Measurements from ENCODE around the gene PRICKLE3.

The PRICKLE3 gene

DNA sequence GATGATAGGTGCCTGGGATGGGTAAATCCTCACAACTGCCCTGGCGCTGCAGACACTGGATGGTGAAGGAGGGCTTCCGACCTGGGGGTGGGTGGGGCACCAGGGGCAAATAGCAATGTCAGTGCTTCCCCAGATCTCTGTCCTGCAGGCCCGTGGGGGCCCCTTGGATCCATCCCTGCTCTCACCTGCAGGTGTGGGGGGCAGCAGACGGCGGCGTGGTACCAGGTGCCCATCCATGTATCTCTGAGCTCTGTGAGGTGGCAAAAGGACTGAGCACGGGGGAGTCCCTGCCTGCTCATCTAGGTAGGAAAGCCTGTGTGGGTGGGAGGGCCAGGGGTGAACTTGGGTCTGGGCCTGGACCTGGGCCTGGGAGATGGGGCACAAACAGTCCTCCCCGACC is 20.4 kb upstream of the PRICKLE3 start:
- DNase-seq (ENCODE audit: low read depth, low spot score) = no peak

DNA sequence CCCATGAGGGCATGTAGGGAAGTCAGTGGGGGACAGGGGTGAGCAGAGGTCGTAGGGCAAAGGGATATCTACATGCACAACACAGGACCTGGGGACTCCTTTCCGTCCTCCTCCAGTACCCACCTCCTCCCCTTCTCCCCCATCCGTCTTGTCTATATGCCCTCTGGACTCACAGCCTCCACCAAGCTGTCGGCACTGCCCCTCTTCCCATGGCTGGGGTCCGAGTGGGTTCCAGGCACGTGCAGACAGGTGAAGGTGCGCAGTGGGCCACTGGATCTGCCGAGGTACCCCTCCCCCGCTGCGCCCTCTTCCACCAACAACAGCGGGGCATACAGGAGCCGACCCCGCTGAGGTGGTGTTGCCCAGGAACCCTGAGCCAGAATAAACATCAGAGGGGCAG is 19.3 kb upstream of the PRICKLE3 start:
- no peak for DNase-seq (ENCODE audit: low read depth, low spot score)

DNA sequence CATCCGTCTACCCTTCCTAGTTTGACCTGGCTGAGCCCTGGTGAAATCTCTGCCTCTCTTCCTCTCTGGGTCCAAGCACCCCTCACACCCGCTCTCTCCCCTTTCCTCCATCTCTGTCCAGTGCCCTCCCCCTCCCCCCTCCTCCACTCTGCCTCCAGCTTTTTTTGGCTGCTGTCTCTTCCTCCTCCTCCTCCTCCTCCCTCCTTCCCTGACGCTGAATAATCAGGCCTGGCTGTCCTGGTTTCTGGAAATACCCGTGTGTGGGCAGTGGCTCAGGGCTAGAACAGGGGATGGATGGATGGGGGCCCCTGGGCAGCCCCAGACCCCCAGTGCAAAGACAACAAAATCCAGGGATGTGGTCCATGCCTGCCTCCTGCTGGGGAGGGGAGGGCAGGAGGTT is 18.5 kb upstream of the PRICKLE3 start:
- DNase-seq (ENCODE audit: low read depth, low spot score) = no peak

DNA sequence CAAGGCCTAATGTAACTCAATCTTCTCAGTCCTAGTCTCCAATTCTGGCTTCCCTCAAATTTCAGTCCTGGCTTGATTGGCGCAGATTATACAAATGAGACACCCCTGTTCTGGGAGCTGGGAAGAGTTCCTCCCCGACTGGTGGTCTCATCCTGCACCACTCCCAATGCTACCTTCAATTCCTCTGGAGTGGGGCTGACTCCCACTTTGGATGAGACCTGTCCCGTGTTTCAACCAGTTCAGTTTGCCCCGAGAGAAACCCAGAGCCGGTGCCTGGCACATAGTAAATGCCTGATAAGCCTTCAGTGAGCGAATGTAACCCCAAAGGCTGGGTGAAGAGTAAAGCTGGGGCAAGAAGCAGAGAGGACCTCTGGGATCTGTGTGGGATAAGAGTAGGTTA is 17.8 kb upstream of the PRICKLE3 start:
- no peak for DNase-seq (ENCODE audit: low read depth, low spot score)

DNA sequence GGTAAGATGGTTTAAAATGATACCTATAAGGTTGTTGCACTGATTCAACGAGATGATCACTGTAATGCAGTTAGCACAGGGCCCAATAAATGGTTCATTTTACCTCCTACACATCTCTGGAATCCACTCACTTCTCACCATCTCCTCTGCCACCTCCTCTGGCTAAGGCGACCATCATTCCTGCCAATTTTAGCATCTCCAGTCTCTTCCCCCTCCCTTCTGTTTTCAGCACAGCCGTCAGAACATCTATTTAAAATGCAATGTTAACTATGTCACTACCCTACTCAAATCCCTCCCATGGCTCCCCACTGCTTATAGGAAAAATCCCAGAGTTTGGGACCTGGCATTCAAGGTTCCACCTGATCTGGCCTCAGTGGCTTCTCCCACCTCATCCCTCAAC is 17.4 kb upstream of the PRICKLE3 start:
- DNase-seq (ENCODE audit: low read depth, low spot score) = no peak

DNA sequence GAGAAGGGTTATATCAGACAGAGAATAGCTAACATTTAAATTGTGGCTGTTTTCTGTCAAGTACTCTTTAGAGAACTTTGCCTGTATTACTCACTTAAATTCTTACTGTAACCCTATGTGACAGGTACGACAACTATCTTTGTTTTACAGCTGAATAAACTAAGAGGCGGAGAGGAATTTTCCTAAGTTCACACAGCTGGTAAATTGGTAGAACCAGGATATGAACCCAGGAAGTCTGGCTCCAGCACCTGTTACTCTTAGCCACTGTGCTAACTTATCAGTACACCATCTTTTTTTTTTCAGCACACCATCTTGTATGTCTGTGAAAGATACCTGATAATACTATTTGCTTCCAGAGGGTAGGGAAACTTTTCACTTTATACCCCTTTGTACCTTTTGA is 15.8 kb upstream of the PRICKLE3 start:
- DNase-seq (ENCODE audit: low read depth, low spot score) = no peak

DNA sequence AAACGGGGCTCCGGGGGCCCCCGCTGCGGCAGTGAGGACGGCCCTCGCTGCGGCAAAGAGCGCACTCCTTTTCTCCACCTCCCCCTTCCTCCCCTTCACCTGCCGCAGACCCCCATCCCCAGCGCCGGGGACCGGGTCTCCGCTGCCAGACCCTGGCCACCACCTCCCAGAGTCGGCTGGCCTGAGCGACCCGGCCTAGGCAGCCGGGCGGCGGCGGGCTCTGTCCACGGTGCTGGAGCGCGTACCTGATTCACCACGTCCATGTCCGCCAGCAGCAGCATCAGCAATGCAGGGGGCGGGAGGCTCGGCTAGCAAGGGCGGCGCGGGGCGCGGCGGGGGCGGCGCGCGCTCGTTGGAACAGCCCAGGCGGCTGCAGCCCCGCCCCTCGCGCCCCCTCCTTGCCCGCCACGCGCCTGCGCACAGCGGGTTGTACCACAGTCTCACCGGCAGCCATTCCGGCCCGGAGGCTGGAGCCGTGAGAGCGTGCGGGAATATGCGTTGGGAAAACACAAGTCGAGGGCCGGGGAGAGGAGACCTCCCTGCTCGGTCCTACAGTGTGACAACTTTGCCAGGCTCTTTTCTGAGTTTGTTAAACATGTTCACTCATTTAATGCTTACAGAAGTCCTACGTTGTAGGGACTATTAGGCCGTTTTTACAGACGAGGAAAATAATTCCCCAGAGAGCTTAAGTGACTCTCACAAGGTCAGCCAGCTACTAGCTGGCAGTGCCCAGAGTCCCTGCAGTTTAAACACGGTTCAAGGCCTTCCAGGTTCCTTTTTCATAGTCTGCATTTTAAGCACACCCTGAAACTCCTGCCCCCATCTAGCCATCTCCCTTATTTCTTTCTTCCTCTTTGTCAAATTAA is 14.0 kb upstream of the PRICKLE3 start, which contains the start of gene SYP:
SYP (minus strand) TSS at position 288 of the 866 bp plus-strand sequence; CDS start at position 281, 7 bp downstream.
- peak; percentile 33 for DNase-seq (ENCODE audit: low read depth, low spot score)

DNA sequence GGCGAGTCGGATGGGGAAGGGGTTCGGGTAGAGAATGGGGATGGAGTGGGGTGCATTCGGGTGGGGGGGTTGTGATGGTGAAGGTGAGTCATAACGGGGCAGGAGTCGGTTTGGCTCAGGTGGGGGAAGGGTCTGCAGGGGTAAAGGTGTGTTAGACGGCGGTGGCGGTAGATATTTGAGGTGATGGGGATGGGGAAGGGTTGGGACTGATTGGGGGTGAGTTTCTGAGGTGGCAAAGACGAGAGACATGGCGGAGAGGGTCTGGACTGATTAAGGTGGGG is 13.1 kb upstream of the PRICKLE3 start:
- no peak for DNase-seq (ENCODE audit: low read depth, low spot score)

DNA sequence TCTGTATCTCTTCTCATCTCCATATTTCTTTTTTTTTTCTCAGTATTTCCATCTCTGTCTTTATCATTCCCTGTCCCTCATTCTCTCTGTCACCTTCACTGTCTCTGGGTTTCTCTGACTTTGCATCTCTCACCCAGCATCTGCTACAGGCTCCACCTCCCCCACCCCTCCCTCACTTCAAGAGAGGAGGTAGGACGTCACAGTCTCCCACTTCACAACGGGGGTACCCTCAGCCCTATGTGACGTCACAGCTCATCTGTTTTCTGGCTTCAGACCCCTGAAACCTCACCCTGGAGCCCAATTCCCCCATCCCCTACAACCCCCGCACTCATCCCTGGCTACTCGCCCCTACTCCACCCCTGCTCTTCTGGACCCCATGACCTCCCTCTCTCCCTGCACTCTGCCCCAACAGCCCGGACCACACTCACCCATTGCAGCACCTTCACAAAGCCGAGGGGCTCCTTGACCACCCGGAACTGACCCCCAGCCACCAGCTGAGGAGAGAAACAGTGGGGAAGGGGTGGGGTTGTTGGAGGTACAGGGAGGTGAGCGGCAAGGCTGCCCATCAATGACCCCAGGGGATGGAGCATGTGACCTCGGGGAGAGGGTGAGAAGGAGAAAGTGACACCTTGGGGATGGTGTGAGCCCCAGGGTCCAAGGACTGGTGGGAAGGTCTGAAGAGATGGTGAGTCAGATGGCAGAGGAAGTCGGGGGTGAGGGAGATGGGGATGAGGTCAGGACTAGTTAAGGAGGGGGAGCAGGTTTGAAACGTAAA is 12.6 kb upstream of the PRICKLE3 start:
- DNase-seq (ENCODE audit: low read depth, low spot score) = no peak

DNA sequence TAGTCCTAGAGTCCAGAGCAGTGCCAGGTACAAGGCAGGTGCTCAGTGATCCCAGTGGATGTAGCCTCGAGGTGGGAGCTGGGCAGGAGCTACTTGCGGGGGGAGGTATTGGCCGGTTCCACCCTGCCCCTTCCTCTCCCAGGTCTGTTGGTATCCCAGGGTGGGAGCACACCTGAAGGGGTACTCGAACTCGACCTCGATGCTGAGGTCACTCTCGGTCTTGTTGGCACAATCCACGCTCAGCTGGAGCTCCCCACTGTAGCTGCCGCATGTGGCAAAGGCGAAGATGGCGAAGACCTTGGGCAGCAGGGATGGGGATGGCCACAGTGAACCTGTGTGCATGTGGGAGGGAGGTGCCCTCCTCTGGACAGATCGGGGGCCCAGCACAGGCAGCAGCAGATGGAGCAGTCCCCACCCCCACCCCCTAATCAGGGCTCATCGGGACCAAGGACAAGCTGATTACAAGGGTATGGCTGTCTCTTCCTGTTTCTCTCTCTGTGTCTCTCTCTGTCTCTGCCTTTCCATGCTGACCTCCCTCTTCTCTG is 11.4 kb upstream of the PRICKLE3 start:
- DNase-seq (ENCODE audit: low read depth, low spot score) = no peak

DNA sequence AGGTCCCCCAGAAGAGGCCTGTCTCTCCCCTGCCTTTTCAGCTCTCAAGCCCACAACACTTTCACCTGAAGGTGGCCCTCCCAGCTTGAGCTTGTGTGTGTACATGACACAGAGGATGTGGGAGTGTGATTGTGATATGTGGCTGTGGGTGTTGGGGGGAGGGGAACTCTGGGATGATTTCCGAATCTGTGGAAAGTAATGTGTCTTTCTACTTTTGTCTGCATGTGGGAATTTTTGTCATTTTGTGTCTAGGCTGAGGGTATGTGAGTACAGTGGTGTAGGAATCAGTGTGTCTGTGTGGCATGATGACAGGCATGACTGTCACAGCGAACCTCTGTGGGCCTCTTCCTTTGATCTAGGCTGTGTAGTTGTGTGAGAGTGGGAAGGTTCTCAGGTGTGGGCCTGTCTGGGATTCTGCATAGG is 7.4 kb upstream of the PRICKLE3 start:
- DNase-seq (ENCODE audit: low read depth, low spot score) = no peak

DNA sequence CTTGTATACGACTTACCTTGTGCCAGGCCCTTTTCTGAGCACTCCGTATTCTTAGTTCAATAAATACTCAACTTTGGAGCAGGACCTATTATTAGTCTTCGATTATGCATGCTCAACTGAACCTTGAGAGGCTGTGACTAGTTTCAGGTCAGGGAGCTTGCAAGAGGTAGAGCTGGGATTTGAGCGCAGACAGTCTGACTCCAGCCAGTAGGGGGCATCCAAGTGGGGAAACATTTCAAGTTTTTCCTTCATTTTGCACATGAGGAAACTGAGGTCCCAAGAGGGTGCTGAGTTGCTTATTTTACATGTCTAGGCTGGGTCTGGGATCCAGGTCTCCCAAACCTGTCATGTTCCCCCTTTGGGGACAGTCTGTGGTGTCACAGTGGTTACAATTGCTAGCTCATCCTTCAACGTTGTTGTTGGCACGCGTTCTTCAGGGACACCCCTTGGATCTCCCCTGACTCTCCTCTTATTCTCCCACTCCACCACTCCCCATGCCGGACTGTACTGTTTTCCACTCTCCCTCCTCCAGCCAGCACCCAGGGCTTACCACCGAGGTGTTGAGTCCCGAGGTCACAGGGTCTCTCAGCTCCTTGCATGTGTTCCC is 6.7 kb upstream of the PRICKLE3 start:
- DNase-seq (ENCODE audit: low read depth, low spot score) = no peak

DNA sequence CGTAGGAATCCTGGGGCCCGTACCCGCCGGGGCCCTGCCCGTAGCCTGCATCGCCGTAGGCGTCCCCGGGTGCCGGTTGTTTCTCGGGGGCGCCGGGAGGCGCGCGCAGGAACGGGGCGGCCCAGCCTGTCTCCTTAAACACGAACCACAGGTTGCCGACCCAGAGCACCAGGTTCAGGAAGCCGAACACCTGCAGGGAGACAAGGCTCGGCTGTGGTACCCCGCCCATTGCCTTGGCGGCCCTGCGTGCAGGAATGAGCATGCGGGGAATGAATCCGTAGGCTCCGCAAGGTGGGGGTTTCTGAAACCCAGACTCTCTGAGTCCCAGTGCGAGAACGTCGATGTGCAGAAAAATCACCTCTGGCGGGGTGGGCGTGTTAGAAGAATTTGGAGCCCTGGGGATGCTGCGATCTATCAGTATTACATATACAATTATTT is 5.4 kb upstream of the PRICKLE3 start:
- no peak for DNase-seq (ENCODE audit: low read depth, low spot score)

DNA sequence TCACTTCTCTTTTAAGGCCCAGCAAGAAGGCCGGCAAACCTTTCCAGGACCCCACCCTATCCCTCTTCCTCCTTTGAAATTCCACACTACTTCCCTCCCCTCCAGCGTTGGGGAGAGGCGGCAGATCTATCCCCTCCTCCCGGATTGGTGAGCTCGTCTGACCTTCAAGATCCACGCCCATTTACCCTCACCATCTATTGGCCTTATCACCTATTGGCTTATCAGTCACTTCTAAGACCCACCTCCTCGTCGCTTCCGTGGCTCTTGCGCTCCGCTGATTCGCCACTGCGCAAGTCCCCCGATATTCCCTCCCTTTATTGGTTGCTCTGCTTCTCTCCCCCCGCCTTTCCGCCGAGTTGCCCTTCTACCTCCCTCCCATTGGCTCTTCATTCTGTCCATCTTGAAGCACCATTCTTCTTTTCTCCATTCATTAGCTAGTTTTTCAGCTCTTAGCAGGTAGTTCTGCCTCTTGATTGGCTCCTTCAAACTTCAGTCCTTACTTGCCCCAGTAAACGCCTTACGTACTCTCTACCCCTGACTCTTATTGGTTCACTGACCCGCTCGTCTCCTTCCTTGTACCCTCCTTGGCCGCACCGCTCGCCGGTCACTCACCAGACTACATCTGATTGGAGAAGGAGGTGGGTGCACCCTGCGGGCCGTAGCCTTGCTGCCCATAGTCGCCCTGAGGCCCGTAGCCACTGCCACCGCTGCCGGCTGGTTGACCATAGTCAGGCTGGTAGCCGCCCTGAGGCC is 4.8 kb upstream of the PRICKLE3 start:
- peak; percentile 98 for DNase-seq (ENCODE audit: low read depth, low spot score)

DNA sequence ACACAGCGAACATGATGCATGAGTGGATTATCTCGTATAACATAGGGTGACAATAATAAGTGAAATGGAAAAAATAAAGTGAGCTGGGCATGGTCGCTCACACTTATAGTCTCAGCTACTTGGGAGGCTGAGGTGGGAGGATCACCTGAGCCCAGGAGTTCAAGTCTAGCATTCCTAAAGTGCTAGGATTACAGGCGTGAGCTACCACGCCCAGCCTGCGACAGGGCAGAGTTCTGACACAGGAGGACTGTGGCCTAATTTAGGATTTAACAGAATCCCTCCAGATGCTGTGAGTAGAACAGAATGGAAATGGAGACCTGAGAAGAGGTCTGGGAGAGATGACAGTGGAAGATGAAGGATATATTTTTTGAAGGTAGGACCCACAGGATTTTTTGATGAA is 3.4 kb upstream of the PRICKLE3 start:
- no peak for DNase-seq (ENCODE audit: low read depth, low spot score)

DNA sequence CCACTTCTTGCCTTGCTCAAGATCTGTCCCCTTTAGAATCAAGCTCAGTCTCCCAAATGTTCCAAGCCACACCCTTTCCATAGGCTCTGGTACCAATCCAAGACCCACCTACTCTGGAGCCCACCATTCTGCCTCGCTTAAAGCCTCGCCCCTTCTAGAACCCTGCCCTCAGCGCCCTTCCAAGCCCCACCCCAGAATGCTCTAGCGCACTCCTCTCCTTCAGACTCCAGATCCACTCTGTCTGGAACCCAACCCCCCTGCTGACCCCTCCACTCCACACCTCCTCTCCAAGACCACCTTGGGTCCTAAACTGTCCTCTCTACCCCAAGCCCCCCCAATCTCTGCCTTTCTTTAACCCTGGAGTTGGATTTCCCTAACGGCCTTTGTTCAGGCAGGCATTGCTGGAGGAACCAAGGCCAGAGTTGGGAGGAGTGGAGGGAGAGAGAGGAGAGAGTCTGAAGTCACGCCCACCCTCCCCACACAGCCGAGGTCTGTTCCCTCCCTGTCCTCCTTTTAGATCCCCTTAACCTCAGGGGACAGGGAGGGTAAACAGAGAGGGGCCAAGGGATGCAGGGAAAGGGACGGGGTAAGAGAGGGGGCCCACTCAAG is 2.4 kb upstream of the PRICKLE3 start:
- DNase-seq (ENCODE audit: low read depth, low spot score) = no peak

DNA sequence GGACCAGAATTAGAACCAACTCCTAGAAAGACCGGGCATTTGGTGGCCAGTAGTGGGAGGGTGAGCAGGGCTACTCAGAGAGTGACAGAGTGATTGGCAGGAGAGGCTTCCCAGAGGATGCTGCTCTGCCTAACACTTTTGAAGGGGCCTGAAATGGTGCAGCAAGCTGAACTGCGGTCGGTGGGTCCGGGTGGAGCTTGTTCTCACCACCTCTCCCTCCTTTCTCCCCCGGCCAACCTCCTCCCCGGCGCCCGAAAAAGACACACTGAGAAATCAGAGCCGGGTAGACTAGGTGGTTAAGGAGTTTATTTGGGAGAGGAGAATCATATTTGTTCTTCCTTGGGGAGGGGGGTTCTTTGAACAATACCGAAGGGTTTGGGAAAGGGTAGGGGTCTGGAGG is 1.4 kb upstream of the PRICKLE3 start:
- no peak for DNase-seq (ENCODE audit: low read depth, low spot score)

DNA sequence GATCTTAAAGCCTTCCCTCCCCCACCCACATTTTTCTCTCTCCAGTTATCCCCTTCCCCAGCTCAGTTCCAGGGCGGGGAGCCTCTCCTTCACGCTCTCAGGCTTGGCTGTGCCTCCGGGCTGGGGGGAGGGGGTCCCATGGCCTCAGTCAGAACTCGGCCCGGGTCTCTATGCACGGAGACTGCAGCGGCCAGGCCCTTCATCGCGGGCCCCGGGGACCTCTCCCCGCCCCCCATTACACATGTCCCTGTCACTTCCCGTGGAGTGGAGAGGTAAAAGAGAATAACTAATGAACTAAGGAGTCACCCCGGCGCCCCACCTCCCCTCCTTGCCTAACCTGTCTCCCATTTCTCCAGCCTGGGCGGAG is 838 bp upstream of the PRICKLE3 start:
- DNase-seq (ENCODE audit: low read depth, low spot score) = no peak

DNA sequence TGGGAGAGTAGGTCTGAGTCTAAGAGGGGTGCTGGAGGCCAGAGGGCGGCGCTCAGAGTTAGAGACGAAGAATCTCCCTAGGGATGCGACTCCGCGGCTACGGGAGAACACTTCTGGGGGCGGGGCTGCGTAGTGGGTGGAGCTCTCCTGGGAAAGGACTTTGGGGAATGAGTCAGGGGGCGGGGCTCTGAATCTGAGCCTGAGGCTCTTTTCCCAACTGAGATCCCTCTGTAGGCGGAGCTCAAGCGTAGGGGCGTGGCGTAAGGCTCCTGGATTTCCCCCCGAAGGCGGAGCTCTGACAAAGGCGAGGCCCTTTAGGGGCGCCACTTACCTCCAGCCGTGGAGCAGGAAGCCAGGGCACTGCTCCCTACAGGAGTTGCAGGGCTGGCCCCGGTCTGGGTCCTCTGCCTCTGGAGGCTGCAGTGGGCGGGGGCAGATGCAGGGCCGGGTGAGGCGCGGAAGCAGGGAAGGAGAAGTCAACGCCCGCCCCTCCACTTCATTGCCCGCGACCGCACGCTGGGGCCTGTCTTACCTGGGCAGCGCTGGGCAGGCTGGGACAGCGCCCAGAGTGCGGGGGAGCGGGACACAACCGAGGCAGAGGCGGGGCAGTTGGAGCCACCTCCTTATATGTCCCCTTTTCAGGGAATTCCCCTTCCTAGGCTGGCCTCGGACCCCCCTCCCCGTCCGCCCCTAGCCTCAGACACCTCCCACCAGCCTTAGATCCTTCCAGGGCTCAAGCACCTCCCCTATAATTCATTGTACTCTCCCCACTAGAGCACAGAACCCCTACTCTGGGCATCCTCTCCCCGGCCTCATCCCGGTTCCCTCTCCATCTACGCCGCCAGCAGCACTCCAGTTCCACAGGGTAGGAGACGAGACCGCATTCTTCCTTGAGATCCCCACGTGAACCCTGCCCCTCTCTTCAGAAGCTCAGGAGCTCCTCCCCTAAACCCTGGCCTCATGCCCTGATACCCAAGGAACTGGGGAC is 1.6 kb downstream of the PRICKLE3 start:
- peak; percentile 47 for DNase-seq (ENCODE audit: low read depth, low spot score)

DNA sequence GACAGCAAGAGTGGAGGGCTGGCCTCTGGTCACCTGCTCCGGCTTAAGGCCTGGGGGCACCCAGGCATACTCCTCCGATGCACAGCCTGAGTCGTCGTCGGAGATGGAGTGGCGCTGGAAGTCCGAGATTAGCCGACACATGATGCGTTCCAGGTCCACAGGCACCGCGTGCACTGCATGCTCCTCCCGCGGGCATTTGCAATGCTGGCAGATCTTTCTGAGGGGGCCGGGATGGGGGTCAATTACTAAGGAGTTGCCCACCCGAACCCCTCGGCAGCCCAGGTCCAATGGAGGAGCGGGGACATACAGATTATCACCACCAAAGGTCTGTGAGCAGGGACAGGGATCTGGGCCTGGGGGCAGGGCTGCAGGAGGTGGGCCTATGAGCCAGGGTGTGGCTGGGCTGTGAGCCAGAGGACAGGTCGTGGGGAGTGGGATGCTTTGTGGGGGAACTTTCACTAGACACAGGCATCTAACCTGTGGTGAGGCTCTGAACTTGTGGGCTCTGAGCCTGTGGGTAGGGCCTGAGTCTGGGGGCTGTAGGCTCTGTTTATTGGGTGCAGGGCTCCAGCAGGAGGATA is 2.4 kb downstream of the PRICKLE3 start:
- no peak for DNase-seq (ENCODE audit: low read depth, low spot score)
